Chondrocyte (in vitro differentiated cells): ENCODE measurements around the gene ZBED4. TPM values are rescaled to one million over a fixed set of nuclear protein-coding genes. Genes with fewer than 3 reads are reported as not detected.

ENCODE experiments used
- DNase-seq: peaks from one replicate; pipeline ENCODE4 v3.0.0; 2021; ENCODE audit warnings: mixed read lengths, low spot score
- H3K27ac Mint-ChIP-seq: one replicate; pipeline ENCODE4 v1.8.0; 2021; ENCODE audit warnings: mild to moderate bottlenecking, moderate library complexity, mixed read lengths; ENCODE audit not compliant: unreplicated experiment
- H3K27me3 Mint-ChIP-seq: 2 replicates; pipeline ENCODE4 v1.8.0; 2021; ENCODE audit warnings: low read depth, mixed read lengths
- H3K36me3 Mint-ChIP-seq: 2 replicates; pipeline ENCODE4 v1.8.0; 2021; ENCODE audit warnings: low read depth, mixed read lengths
- H3K4me1 Mint-ChIP-seq: 2 replicates; pipeline ENCODE4 v1.8.0; 2021; ENCODE audit warnings: low read depth, mild to moderate bottlenecking, mixed read lengths
- H3K4me3 Mint-ChIP-seq: one replicate; pipeline ENCODE4 v1.8.0; 2021; ENCODE audit warnings: mild to moderate bottlenecking, moderate library complexity, mixed read lengths; ENCODE audit not compliant: unreplicated experiment
- H3K9me3 Mint-ChIP-seq: 2 replicates; pipeline ENCODE4 v1.8.0; 2021; ENCODE audit warnings: low read depth, mixed read lengths
- CTCF ChIP-seq: fragments of 200-600 bp; sonication (generic); IDR thresholded peaks from 2 replicates; pipeline ENCODE4 v1.5.0; 2021; ENCODE audit warnings: antibody characterized with exemption, mild to moderate bottlenecking, moderate library complexity
- total RNA-seq: library from RNA; stranded (reverse); gene quantifications from 3 replicates; pipeline ENCODE4 v1.2.1, GENCODE V29; 2021

The ZBED4 gene
- total RNA-seq, 1 donor from 2014 or later = 17.6 TPM

GRCh38 chr22:49926916-49927315, 73.3 kb downstream of the ZBED4 start:
- no peak overlapping the region for H3K4me3 Mint-ChIP-seq
- DNase-seq = no peak
- TF ChIP-seq CTCF = no peak
- no peaks in the 10 kb centered on the region for H3K27me3 Mint-ChIP-seq
- H3K36me3 Mint-ChIP-seq = peaks cover 7% of the 10 kb centered on the region
- H3K27ac Mint-ChIP-seq = no peak overlapping the region
- no peaks in the 10 kb centered on the region for H3K9me3 Mint-ChIP-seq
- peaks cover 6% of the 10 kb centered on the region for H3K4me1 Mint-ChIP-seq

GRCh38 chr22:49927483-49928184, 74.0 kb downstream of the ZBED4 start:
- Mint-ChIP-seq H3K36me3 (peaks cover 7% of the 10 kb centered on the region), H3K4me3 (no peak overlapping the region), H3K27ac (no peak overlapping the region), H3K9me3 (no peaks in the 10 kb centered on the region), H3K27me3 (no peaks in the 10 kb centered on the region), H3K4me1 (peaks cover 6% of the 10 kb centered on the region)
- TF ChIP-seq CTCF = no peak
- DNase-seq = no peak

GRCh38 chr22:49928185-49928495, 74.5 kb downstream of the ZBED4 start:
- no peak overlapping the region for H3K27ac Mint-ChIP-seq
- H3K36me3 Mint-ChIP-seq = peaks cover 7% of the 10 kb centered on the region
- H3K4me1 Mint-ChIP-seq = peaks cover 9% of the 10 kb centered on the region
- no peak overlapping the region for H3K4me3 Mint-ChIP-seq
- no peaks in the 10 kb centered on the region for H3K27me3 Mint-ChIP-seq
- no peaks in the 10 kb centered on the region for H3K9me3 Mint-ChIP-seq
- no peak for TF ChIP-seq CTCF
- no peak for DNase-seq

- no peak overlapping the region for H3K4me3 Mint-ChIP-seq
- peaks cover 12% of the 10 kb centered on the region for H3K4me1 Mint-ChIP-seq
- no peak overlapping the region for H3K27ac Mint-ChIP-seq
- no peaks in the 10 kb centered on the region for H3K9me3 Mint-ChIP-seq
- no peaks in the 10 kb centered on the region for H3K27me3 Mint-ChIP-seq
- no peak for TF ChIP-seq CTCF
- H3K36me3 Mint-ChIP-seq = peaks cover 7% of the 10 kb centered on the region
- no peak for DNase-seq
Observed at GRCh38 chr22:49928555-49929210, 75.0 kb downstream of the ZBED4 start.

GRCh38 chr22:49929211-49929979, 75.8 kb downstream of the ZBED4 start:
- Mint-ChIP-seq H3K27ac (no peak overlapping the region), H3K4me3 (no peak overlapping the region), H3K4me1 (peaks cover 12% of the 10 kb centered on the region), H3K9me3 (no peaks in the 10 kb centered on the region), H3K27me3 (no peaks in the 10 kb centered on the region), H3K36me3 (peaks cover 7% of the 10 kb centered on the region)
- peak; percentile 89 for TF ChIP-seq CTCF
- no peak for DNase-seq
